IMR-90 (cell line): ENCODE measurements around the gene UBE2QL1. TPM values are rescaled to one million over a fixed set of nuclear protein-coding genes. Genes with fewer than 3 reads are reported as not detected.

Experiments
- ATAC-seq: fragments of 200-7000 bp; cut with Tn5 transposase; 2 replicates; pipeline ENCODE4 v1.9.1; 2020; ENCODE audit warnings: low read depth, mild to moderate bottlenecking, moderate library complexity
- BruUV-seq: library from RNA; stranded (reverse); fragments of 400-500 nt; replicated peaks from 2 replicates; lab custom pipeline; 2021; lab: Mats Ljungman, UMichigan
- CTCF ChIA-PET: fragments of 300-600 bp; formaldehyde crosslinking; extraction: SDS; loops from one replicate; lab custom pipeline; 2021; ENCODE audit warnings: antibody characterized with exemption; lab: Yijun Ruan, JAX
- POLR2A ChIA-PET: fragments of 300-600 bp; sonication (Branson Sonifier 250); formaldehyde crosslinking; loops from one replicate; lab custom pipeline; 2022; ENCODE audit warnings: antibody characterized with exemption; ENCODE audit not compliant: unreplicated experiment; lab: Charles Lee
- DNase-seq: peaks from one replicate; pipeline ENCODE4 v3.0.0; 2013
- H2AFZ ChIP-seq: replicated peaks from 2 replicates; pipeline ENCODE3; 2013; ENCODE audit warnings: low read length, mild to moderate bottlenecking; ENCODE audit not compliant: poor library complexity
- H2AK5ac ChIP-seq: 2 replicates; pipeline ENCODE4 v1.6.1; 2013; ENCODE audit warnings: low read depth, low read length, inconsistent platforms
- H2AK9ac ChIP-seq: replicated peaks from 2 replicates; pipeline ENCODE3; 2013; ENCODE audit warnings: mild to moderate bottlenecking, low read depth, low read length, moderate library complexity; ENCODE audit not compliant: poor library complexity
- H2BK120ac ChIP-seq: 2 replicates; pipeline ENCODE4 v1.6.1; 2013; ENCODE audit warnings: low read depth, low read length, inconsistent platforms
- H2BK15ac ChIP-seq: 3 replicates; pipeline ENCODE4 v1.6.1; 2013; ENCODE audit warnings: low read depth, low read length, inconsistent platforms
- H2BK20ac ChIP-seq: 2 replicates; pipeline ENCODE4 v1.6.1; 2013; ENCODE audit warnings: low read depth, mild to moderate bottlenecking, inconsistent platforms, low read length, moderate library complexity
- H2BK5ac ChIP-seq: 2 replicates; pipeline ENCODE4 v1.6.1; 2013; ENCODE audit warnings: mild to moderate bottlenecking, low read depth, low read length, inconsistent platforms; ENCODE audit not compliant: poor library complexity, severe bottlenecking
- H3K14ac ChIP-seq: replicated peaks from 2 replicates; pipeline ENCODE4 v1.6.1; 2013; ENCODE audit warnings: low read depth, low read length, inconsistent platforms
- H3K18ac ChIP-seq: 2 replicates; pipeline ENCODE4 v1.6.1; 2013; ENCODE audit warnings: low read depth, low read length, control low read depth
- H3K23ac ChIP-seq: 2 replicates; pipeline ENCODE4 v1.6.1; 2013; ENCODE audit warnings: low read depth, low read length, inconsistent platforms
- H3K27ac ChIP-seq: 2 replicates; pipeline ENCODE4 v1.5.1; 2013; ENCODE audit warnings: mild to moderate bottlenecking, control low read depth, low read length; ENCODE audit not compliant: insufficient read depth
- H3K27me3 ChIP-seq: 2 replicates; pipeline ENCODE4 v1.6.1; 2013; ENCODE audit warnings: low read length; ENCODE audit not compliant: control insufficient read depth, insufficient read depth
- H3K36me3 ChIP-seq: 2 replicates; pipeline ENCODE4 v1.6.1; 2013; ENCODE audit warnings: low read length, mixed read lengths; ENCODE audit not compliant: control insufficient read depth, insufficient read depth
- H3K4ac ChIP-seq: 2 replicates; pipeline ENCODE4 v1.6.1; 2013; ENCODE audit warnings: low read depth, low read length, inconsistent platforms
- H3K4me1 ChIP-seq: 2 replicates; pipeline ENCODE4 v1.6.1; 2013; ENCODE audit warnings: low read length, mixed read lengths; ENCODE audit not compliant: control insufficient read depth, insufficient read depth
- H3K4me2 ChIP-seq: 2 replicates; pipeline ENCODE4 v1.6.1; 2013; ENCODE audit warnings: low read depth, mild to moderate bottlenecking, control low read depth, low read length, moderate library complexity
- H3K4me3 ChIP-seq: 2 replicates; pipeline ENCODE4 v1.5.1; 2013; ENCODE audit warnings: low read depth, mild to moderate bottlenecking, control low read depth, low read length, moderate library complexity; ENCODE audit not compliant: insufficient read depth
- H3K56ac ChIP-seq: 2 replicates; pipeline ENCODE4 v1.6.1; 2013; ENCODE audit warnings: low read length, inconsistent platforms; ENCODE audit not compliant: insufficient read depth; ENCODE audit errors: extremely low read depth
- H3K79me1 ChIP-seq, 2 experiments: 2 replicates each; pipeline ENCODE4 v1.6.1; 2013; ENCODE audit warnings: low read length in 2 of 2, inconsistent platforms in 1 of 2, low read depth in 1 of 2
- H3K9ac ChIP-seq: 2 replicates; pipeline ENCODE4 v1.6.1; 2013; ENCODE audit warnings: low read depth, low read length, control low read depth
- H3K9me1 ChIP-seq: 2 replicates; pipeline ENCODE4 v1.6.1; 2013; ENCODE audit warnings: low read length, inconsistent platforms; ENCODE audit not compliant: insufficient read depth
- H3K9me3 ChIP-seq: 2 replicates; pipeline ENCODE4 v1.6.1; 2013; ENCODE audit warnings: low read length; ENCODE audit not compliant: control insufficient read depth, insufficient read depth
- H4K20me1 ChIP-seq: 2 replicates; pipeline ENCODE4 v1.6.1; 2013; ENCODE audit warnings: low read length, inconsistent platforms; ENCODE audit not compliant: insufficient read depth
- H4K5ac ChIP-seq: 2 replicates; pipeline ENCODE4 v1.6.1; 2013; ENCODE audit warnings: mild to moderate bottlenecking, low read depth, low read length, control low read depth
- H4K8ac ChIP-seq, 2 experiments: 2 replicates each; pipeline ENCODE4 v1.6.1; 2013; ENCODE audit warnings: low read depth in 2 of 2, low read length in 2 of 2, control low read depth in 1 of 2, inconsistent platforms in 1 of 2
- H4K91ac ChIP-seq: 2 replicates; pipeline ENCODE4 v1.6.1; 2013; ENCODE audit warnings: low read depth, low read length, inconsistent platforms; ENCODE audit not compliant: insufficient read depth
- CEBPB ChIP-seq: IDR thresholded peaks from 2 replicates; pipeline ENCODE4 v1.6.1; 2012; ENCODE audit warnings: low read depth, low read length, improper control_type of control experiment
- MAFK ChIP-seq: IDR thresholded peaks from 2 replicates; pipeline ENCODE4 v1.6.1; 2012; ENCODE audit warnings: low read depth, low read length, improper control_type of control experiment
- POLR2A ChIP-seq: IDR thresholded peaks from 2 replicates; pipeline ENCODE4 v1.6.1; 2012; ENCODE audit warnings: mild to moderate bottlenecking, low read depth, low read length
- WGBS, 2 experiments: methylation state at CpG; one replicate each; pipeline versions ENCODE4 v1.1.5 to v1.1.7; 2013; ENCODE audit warnings: missing lambda C conversion rate in 2 of 2; ENCODE audit not compliant: insufficient read length in 1 of 2; ENCODE audit errors: extremely low coverage in 2 of 2; 5-methylcytosine and 5-hydroxymethylcytosine counted together
- dilution Hi-C: fragments of 300-500 bp; cut with HindIII; formaldehyde crosslinking; loops from one replicate; pipeline ENCODE4 v1.14.3; 2018; ENCODE audit warnings: low sequenced_read_pairs; ENCODE audit not compliant: unreplicated experiment
- in situ Hi-C: fragments of 300-500 bp; cut with MboI; formaldehyde crosslinking; loops from 3 replicates; pipeline ENCODE4 v1.14.3; 2019; ENCODE audit warnings: low sequenced_read_pairs, inconsistent platforms, mixed read lengths
- intact Hi-C: fragments of 100-400 bp; cut with micrococcal nuclease; formaldehyde crosslinking; loops from 2 replicates; pipeline ENCODE4 v1.10.0; 2022
- polyA plus RNA-seq, 3 experiments: library from polyadenylated mRNA; depleted of rRNA; stranded (reverse); fragments of >200 nt; gene quantifications; 2 replicates each; pipeline ENCODE4 v1.2.3, GENCODE V29; 2012; ENCODE audit warnings: low replicate concordance in 1 of 3
- total RNA-seq: library from RNA; depleted of rRNA; stranded (reverse); fragments of >200 nt; gene quantifications from 2 replicates; pipeline ENCODE4 v1.2.3, GENCODE V29; 2012
- TF ChIP-seq, protein P1 (sequence below): conservative IDR thresholded peaks from 2 replicates; pipeline ENCODE4 v1.5.1; 2012; ENCODE audit warnings: mild to moderate bottlenecking, low read depth, low read length, improper control_type of control experiment

Gene UBE2QL1
- total and polyA plus RNA-seq, 2 of the 4 experiments (the other 2 are of a cell fraction), result not detected

DNA sequence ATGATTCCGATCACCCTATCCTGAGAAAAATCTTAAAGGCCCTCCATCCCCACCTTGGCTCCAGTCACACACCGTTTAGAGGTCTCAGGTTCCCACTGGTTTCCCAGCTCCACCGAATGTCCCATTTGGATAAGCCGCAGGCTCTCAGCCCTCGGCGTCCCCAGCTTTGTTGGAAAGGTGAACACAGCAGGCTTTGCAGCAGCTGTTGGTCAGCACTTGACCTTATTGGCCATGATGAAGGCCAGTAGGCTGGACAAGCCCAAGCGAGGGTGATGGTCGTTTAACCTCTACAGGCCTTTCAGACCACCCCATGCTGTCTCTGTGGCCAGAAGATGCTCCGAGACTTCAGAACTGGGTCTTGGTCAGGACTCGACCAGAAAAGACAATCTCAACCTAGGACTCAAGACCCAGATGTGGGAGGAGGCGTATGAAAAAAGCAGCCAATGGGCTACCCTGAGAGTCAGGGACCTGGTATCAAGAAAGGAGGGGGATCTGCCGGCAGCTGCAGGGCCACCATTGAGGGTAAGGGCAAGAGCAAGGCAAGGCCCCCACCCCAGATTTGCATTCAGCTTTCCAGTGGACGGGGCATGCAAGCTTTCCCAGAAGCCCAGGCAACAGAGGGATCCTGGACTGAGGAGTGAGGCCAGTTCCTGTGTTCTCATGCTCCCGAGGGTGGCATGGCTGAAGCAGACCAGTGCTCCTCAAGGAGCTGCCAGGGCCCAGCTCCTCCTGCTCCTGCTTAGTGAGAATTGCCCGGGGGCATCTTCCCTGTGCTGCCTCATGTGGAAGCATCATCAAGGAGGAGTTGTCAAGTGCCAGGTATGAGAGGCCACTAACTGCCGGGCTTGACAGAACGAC, 13.4 kb downstream of the UBE2QL1 start (continued):
- TF ChIP-seq POLR2A, result no peak

DNA sequence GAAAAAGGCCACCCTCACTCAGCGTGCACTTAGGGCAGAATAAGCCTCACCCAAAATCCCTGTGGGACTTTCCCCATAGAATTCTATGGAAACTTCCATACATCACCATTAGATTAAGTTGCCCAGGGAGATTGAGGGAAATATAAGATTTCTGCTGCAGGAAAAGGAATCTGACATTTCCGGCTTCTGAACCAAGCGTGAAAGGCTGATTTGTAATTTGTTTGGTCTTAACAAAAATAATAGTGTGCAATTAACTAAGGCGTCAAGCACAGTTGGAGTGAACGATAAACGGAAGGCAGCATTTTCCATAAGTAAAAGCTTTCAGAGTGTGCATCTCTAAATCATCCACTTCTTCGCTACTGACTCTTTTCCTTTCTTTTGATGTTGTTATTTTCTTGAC, 14.0 kb downstream of the UBE2QL1 start:
- Histone ChIP-seq H3K56ac (no peak overlapping the region), H2BK15ac (no peak overlapping the region), H3K27me3 (peaks cover 6% of the 10 kb centered on the region), H4K5ac (no peak overlapping the region), H3K9me3 (no peaks in the 10 kb centered on the region), H2BK120ac (no peak overlapping the region), H4K91ac (no peak overlapping the region), H2AK9ac (no peak overlapping the region), H3K9ac (no peak overlapping the region), H2AK5ac (no peak overlapping the region), H4K8ac (no peak overlapping the region), H3K4ac (no peak overlapping the region), H3K4me3 (no peak overlapping the region), H3K4me2 (no peak overlapping the region), H3K14ac (no peak overlapping the region), H2BK20ac (no peak overlapping the region), H4K20me1 (no peaks in the 10 kb centered on the region), H3K23ac (no peak overlapping the region), H2BK5ac (no peak overlapping the region), H3K9me1 (no peaks in the 10 kb centered on the region), H3K79me1 (no peaks in the 10 kb centered on the region), H3K36me3 (no peaks in the 10 kb centered on the region), H3K4me1 (no peaks in the 10 kb centered on the region), H2AFZ (no peak overlapping the region), H3K18ac (no peak overlapping the region), H3K27ac (no peak overlapping the region)
- in situ Hi-C loops, result no loop called here
- ChIA-PET CTCF (no interaction called here), POLR2A (no interaction called here)
- TF ChIP-seq CEBPB, result no peak
- TF ChIP-seq POLR2A, result no peak
- TF ChIP-seq, protein P1, sequence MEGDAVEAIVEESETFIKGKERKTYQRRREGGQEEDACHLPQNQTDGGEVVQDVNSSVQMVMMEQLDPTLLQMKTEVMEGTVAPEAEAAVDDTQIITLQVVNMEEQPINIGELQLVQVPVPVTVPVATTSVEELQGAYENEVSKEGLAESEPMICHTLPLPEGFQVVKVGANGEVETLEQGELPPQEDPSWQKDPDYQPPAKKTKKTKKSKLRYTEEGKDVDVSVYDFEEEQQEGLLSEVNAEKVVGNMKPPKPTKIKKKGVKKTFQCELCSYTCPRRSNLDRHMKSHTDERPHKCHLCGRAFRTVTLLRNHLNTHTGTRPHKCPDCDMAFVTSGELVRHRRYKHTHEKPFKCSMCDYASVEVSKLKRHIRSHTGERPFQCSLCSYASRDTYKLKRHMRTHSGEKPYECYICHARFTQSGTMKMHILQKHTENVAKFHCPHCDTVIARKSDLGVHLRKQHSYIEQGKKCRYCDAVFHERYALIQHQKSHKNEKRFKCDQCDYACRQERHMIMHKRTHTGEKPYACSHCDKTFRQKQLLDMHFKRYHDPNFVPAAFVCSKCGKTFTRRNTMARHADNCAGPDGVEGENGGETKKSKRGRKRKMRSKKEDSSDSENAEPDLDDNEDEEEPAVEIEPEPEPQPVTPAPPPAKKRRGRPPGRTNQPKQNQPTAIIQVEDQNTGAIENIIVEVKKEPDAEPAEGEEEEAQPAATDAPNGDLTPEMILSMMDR, result no peak
- no peak for TF ChIP-seq MAFK
- intact Hi-C loops, result no loop called here
- DNase-seq, result no peak
- no peak for ATAC-seq
- dilution Hi-C loops, result no loop called here
- BruUV-seq, result no TSS peak
- 80% methylated on average over 1 of the region's 7 CpGs; no CpG with 5 or more reads in 1 of the 2 experiments for WGBS, 2 experiments
